Fibroblast of lung (primary cell): Measurements from ENCODE around the gene RHEB. TPM values are rescaled to one million over a fixed set of nuclear protein-coding genes. Genes with fewer than 3 reads are reported as not detected.

Experiments
- DNase-seq, 2 donors: peaks; one replicate each; pipeline versions ENCODE4 v3.0.0 to v3.0.0-alpha.2; 2010; ENCODE audit warnings: low read depth in 2 of 2
- H2AFZ ChIP-seq: 2 replicates; pipeline ENCODE4 v1.5.1; 2012; ENCODE audit warnings: low read length, control low read depth, inconsistent platforms
- H3K27ac ChIP-seq: 2 replicates; pipeline ENCODE4 v1.5.1; 2011; ENCODE audit warnings: low read length, control low read depth; ENCODE audit not compliant: insufficient read depth
- H3K27me3 ChIP-seq: 2 replicates; pipeline ENCODE4 v1.5.1; 2011; ENCODE audit warnings: mild to moderate bottlenecking, low read length; ENCODE audit not compliant: control insufficient read depth, insufficient read depth
- H3K36me3 ChIP-seq: 2 replicates; pipeline ENCODE4 v1.5.1; 2011; ENCODE audit warnings: low read length; ENCODE audit not compliant: control insufficient read depth, insufficient read depth
- H3K4me1 ChIP-seq: 2 replicates; pipeline ENCODE4 v1.5.1; 2011; ENCODE audit warnings: low read length; ENCODE audit not compliant: control insufficient read depth, insufficient read depth; ENCODE audit errors: extremely low read depth
- H3K4me2 ChIP-seq: 2 replicates; pipeline ENCODE4 v1.5.1; 2011; ENCODE audit warnings: low read length, control low read depth; ENCODE audit not compliant: insufficient read depth; ENCODE audit errors: extremely low read depth
- H3K4me3 ChIP-seq, 4 experiments: fragments of 200-600 bp in 1 of 4; sonication (generic) in 1 of 4; replicated peaks in 1 of 4; 2 replicates each; pipeline ENCODE4 v1.5.1; 2011 to 2016; ENCODE audit warnings: low read length in 4 of 4, low read depth in 3 of 4, mild to moderate bottlenecking in 3 of 4, control low read depth in 2 of 4, inconsistent platforms in 1 of 4, mixed read lengths in 1 of 4; ENCODE audit not compliant: insufficient read depth in 1 of 4; ENCODE audit errors: control extremely low read depth in 1 of 4
- H3K79me2 ChIP-seq: 2 replicates; pipeline ENCODE4 v1.5.1; 2012; ENCODE audit warnings: mild to moderate bottlenecking, low read length, inconsistent platforms; ENCODE audit not compliant: control insufficient read depth, insufficient read depth
- H3K9ac ChIP-seq: 2 replicates; pipeline ENCODE4 v1.5.1; 2011; ENCODE audit warnings: mild to moderate bottlenecking, low read length, control low read depth; ENCODE audit not compliant: insufficient read depth
- H3K9me3 ChIP-seq: 2 replicates; pipeline ENCODE4 v1.5.1; 2012; ENCODE audit warnings: low read depth, low read length; ENCODE audit not compliant: control insufficient read depth, insufficient read depth
- H4K20me1 ChIP-seq: 2 replicates; pipeline ENCODE4 v1.5.1; 2011; ENCODE audit warnings: low read length; ENCODE audit not compliant: control insufficient read depth, insufficient read depth; ENCODE audit errors: extremely low read depth
- CTCF ChIP-seq, 2 donors: IDR thresholded peaks in 1 of 2; conservative IDR thresholded peaks in 1 of 2; 1 replicate in 1 of 2; 2 replicates in 1 of 2; pipeline ENCODE4 v1.5.1; 2011 to 2012; ENCODE audit warnings: low read length in 2 of 2, control low read depth in 1 of 2, inconsistent platforms in 1 of 2, low read depth in 1 of 2, mild to moderate bottlenecking in 1 of 2
- EZH2 ChIP-seq: IDR thresholded peaks from 2 replicates; pipeline ENCODE4 v1.5.1; 2012; ENCODE audit warnings: low read length, control low read depth, mild to moderate bottlenecking; ENCODE audit errors: missing control alignments
- polyA plus RNA-seq, 2 donors: library from polyadenylated mRNA; depleted of rRNA in 1 of 2; stranded (reverse) in 1 of 2; unstranded in 1 of 2; fragments of >200 nt; gene quantifications; 2 replicates each; pipeline ENCODE4 v1.2.1, GENCODE V29; 2011 to 2012; ENCODE audit warnings: missing spikeins in 1 of 2
- total RNA-seq: library from RNA; depleted of rRNA; stranded (reverse); fragments of >200 nt; gene quantifications from 2 replicates; pipeline ENCODE4 v1.2.1, GENCODE V29; 2014

RHEB gene
- total and polyA plus RNA-seq, 2 donors (not counting 1 experiment from before 2014, with no cell fraction given) = 81.4 to 135 TPM

DNA sequence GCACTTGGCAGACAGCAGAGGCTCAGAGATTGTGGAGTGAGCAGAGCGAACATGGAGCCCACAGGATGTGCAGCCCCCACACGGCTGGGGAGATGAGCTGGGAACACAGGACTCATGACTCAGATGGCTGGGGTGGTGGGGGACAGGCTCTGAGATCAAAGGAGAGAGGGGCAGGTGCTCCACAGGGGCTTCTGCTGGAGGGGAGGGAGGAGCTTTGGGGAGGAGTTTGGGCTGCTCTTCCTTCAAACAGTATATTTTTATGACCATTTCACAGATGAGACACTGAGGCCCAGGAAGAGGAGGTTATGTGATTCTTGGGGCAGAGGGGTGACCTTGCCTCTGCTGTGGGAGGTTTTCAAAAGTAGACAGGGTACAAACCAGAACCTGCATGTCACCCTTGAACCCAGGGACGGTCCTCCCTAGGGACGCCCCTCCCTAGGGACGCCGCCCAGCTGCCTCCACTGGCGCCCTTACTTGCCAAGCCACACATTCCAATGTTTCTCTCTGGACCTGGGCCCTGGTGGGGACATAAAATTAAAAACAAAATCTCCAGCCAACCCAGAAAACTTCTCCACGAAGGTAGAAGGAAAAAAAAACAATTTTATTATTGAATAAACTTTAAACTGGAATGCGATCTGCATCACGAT lies 78.8 kb downstream of the RHEB start:
- no peak overlapping the region for H2AFZ ChIP-seq
- no peak for TF ChIP-seq EZH2
- TF ChIP-seq CTCF (conservative IDR thresholded peaks at IDR 0.05 in 1 of 2, IDR thresholded peaks at IDR 0.05 in 1 of 2; ENCODE audit: low read depth in 1 of 2, low read length in 2 of 2) = no peak
- H3K4me1 ChIP-seq = peaks cover 5% of the 10 kb centered on the region
- no peaks in the 10 kb centered on the region for H3K9me3 ChIP-seq
- no peak overlapping the region for H3K4me3 ChIP-seq
- DNase-seq = no peak
- H3K36me3 ChIP-seq = no peaks in the 10 kb centered on the region
- no peak overlapping the region for H3K27ac ChIP-seq
- no peak overlapping the region for H3K4me2 ChIP-seq
- H3K9ac ChIP-seq = no peak overlapping the region
- no peaks in the 10 kb centered on the region for H3K27me3 ChIP-seq
- H4K20me1 ChIP-seq = no peaks in the 10 kb centered on the region
- H3K79me2 ChIP-seq = no peaks in the 10 kb centered on the region

DNA sequence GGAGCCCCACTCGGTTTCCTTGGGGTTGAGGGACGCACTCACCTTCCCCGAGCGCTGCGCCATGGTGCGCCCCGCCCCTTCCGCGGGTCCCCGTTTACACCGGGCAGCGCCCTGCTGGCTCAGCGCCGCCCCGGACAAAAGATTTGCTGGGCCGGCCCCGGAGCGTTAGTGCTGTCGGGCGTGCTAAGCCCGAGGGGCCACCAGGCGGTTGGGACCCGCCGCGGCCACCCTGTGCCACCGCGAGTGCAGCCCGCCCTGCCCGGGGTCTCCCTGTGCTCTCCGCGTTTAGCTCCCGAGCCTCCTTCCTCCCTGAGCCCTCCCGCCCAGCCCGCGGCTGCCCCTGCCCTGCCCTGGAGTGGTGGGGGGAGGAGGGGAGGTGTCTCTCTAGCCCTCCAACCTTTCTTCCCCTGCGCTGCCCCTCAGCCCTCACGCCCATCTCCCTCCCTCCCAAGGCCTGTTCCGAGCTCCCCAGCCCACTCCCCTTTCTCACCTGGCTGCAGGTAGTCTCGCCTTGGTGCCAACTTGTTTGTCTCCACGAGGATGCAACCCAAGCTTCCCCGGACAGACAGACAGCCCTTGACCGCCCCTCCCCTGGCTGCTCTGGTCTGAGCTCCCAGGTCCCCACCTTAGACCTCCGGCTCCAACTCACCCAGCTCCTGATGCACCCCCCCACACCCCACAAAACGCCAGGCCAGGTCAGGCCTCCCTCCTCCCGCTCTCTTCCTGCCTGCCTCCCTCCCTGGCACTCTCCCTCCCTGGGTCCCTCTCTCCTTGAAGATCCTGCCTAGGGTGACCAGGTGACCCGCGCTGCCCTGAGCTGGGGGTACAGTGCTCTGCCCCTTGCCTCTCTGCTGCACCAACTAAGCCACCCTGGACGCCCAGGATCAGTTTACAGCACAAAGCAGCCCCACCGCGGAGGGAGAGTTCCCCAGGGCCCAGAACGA lies 79.6 kb downstream of the RHEB start, which contains the start of gene CRYGN:
CRYGN (minus strand) TSS at position 287 of the 944 bp plus-strand sequence; CDS start at position 63, 224 bp downstream.
- H3K4me3 ChIP-seq = peak within 1 kb of the TSS in 1 of 4 experiments; percentile 9
- H4K20me1 ChIP-seq = no peaks in the 10 kb centered on the region
- no peak within 1 kb of the TSS for H3K27ac ChIP-seq
- TF ChIP-seq EZH2 = no peak
- no peaks in the 10 kb centered on the region for H3K79me2 ChIP-seq
- H2AFZ ChIP-seq = no peak within 1 kb of the TSS
- no peak within 1 kb of the TSS for H3K9ac ChIP-seq
- H3K36me3 ChIP-seq = no peaks in the 10 kb centered on the region
- H3K4me2 ChIP-seq = peak within 1 kb of the TSS; percentile 35
- peaks cover 5% of the 10 kb centered on the region for H3K4me1 ChIP-seq
- no peak for DNase-seq
- H3K9me3 ChIP-seq = no peaks in the 10 kb centered on the region
- no peaks in the 10 kb centered on the region for H3K27me3 ChIP-seq

DNA sequence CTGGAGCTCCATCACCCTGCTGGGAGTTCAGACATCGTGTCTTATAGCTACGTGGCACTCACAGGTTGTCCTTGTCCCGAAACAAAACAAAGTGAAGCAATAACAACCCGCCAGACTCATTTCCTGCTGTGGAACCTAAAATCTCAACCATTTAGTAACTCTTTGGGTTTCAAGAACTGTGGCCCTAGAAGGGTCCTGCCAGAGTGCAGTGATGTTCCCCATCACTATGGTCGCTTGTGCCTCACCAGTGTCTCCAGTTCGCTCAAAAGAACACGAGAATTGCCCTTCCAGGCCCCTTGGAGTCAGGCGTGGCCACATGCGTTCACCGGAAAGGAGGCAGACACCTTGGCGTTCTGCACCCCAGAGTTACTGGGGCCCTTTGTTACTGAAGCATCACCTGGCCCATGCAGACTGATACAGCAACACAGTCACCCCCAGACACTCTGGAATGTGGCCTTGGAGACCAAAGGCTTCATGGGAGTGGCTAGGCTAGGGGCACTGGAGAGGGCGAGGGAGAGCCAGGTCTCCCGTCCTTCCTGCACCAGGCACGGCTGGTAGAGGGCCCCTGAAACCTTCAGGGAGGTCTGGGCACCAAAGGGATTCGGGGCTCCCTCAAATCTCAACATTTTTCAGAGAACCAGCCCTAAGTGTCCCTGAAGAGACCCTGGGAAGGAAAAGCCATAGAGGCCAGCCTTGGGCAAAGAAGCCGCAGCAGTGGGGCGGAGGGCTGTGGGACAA lies 80.7 kb downstream of the RHEB start:
- TF ChIP-seq CTCF (conservative IDR thresholded peaks at IDR 0.05 in 1 of 2, IDR thresholded peaks at IDR 0.05 in 1 of 2; ENCODE audit: low read depth in 1 of 2, low read length in 2 of 2) (no peak), EZH2 (no peak)
- H3K9me3 ChIP-seq = no peaks in the 10 kb centered on the region
- DNase-seq = no peak
- H3K36me3 ChIP-seq = no peaks in the 10 kb centered on the region
- no peak overlapping the region for H3K9ac ChIP-seq
- H3K4me2 ChIP-seq = no peak overlapping the region
- peaks cover 5% of the 10 kb centered on the region for H3K4me1 ChIP-seq
- no peak overlapping the region for H2AFZ ChIP-seq
- H4K20me1 ChIP-seq = no peaks in the 10 kb centered on the region
- H3K4me3 ChIP-seq = no peak overlapping the region
- no peaks in the 10 kb centered on the region for H3K27me3 ChIP-seq
- no peaks in the 10 kb centered on the region for H3K79me2 ChIP-seq
- H3K27ac ChIP-seq = no peak overlapping the region
